ENCODE results near the gene GLIPR1L2.
"Not testable (repeated sequence)": the region's sequence is repeated elsewhere in the genome, so short reads cannot be mapped to it uniquely, and the experiment has no call there.

GLIPR1L2 gene

DNA sequence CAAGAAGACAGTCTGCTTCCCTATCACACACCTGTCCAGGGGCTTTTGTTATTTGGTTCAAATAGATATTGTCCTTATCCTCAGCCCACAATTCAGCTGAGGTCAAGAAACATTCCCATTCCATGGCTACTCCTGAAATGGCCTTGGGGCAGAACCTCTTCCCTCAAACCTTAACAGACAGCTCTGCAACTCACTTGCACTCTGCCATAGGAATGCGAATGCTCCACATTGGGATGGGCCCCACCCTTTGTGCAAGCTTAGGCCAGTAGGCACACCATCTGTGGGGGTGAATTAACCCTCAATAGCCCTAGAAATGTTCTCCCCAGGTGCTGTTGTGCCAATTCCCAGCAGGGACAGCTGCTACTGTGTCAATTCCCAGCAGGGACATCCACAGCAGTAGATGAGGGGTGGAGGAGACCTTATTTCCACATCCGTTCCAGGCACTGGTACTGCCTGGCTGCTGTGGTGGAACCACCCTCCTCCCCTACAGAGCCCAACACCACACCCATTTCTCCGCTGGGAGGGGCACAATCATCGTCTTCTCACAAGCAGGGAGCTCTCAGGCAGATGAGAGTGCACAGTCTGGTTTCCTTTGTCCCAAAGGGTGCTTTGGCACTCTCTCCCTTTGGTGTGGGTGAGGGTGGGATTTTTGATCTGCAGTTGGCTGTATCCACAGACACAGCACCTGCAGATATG lies 47.3 kb downstream of the GLIPR1L2 start:
- DNase-seq, result peak; percentile 6 to 19

DNA sequence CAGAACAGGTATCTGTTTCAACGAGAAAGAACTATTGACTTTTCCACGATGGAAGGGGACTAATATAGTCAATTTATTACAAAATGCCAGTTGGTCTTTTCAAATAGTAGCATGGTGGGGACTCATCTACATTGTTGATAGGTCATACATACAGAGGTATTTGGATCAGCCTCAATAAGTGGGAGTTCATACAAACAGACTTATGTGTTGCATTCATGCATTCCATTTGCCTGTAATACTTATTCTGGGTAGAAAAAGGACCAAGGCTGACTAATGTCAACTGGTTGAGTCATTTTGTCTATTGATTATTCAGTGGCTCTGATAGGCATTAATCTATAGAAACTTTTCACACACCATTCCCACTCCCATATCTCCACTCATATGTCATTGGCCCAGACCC lies 48.2 kb downstream of the GLIPR1L2 start:
- DNase-seq, result no peak

DNA sequence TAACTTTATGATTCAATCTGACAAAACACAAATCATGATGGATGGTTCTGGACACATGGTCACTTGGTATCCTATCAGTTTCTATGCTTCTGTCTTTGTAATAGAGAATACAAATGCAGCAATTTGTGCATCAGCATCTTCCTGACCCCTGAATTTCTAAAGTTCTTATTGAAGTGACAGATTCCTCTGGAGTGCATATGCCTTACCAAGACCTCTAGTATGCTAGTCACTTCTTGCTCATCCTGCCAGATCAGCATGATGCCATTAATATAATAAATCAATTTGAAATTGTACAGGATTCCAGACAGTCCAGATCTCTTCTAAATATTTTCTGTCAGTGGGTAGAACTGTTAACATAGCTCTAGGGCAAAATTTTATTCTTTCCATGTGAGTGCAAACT lies 49.0 kb downstream of the GLIPR1L2 start:
- DNase-seq, result no peak

DNA sequence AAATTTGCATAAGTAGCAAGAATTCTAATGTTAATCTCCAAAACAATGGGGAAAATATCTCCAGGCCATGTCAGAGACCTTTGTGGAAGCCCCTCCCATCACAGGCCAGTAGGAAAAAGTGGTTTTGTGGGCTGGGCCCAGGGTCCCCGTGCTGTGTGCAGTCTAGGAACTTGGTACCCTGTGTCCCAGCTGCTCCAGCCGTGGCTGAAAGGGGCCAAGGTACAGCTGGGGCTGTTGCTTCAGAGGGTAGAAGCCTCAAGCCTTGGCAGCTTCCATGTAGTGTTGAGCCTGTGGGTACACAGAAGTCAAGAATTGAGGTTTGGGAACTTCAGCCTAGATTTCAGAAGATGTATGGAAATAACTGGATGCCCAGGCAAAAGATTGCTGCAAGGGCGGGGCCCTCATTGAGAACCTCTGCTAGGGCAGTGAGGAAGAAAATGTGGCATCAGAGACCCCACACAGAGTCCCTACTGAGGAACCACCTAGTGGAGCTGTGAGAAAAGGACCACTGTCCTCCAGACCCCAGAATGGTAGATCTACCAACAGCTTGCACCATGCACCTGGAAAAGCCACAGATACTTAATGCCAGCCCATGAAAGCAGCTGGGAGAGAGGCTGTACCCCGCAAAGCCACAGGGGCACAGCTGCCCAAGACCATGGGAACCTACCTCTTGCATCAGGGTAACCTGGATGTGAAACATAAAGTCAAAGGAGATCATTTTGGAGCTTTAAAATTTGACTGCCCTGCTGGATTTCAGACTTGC lies 51.0 kb downstream of the GLIPR1L2 start:
- not testable (repeated sequence) for DNase-seq

DNA sequence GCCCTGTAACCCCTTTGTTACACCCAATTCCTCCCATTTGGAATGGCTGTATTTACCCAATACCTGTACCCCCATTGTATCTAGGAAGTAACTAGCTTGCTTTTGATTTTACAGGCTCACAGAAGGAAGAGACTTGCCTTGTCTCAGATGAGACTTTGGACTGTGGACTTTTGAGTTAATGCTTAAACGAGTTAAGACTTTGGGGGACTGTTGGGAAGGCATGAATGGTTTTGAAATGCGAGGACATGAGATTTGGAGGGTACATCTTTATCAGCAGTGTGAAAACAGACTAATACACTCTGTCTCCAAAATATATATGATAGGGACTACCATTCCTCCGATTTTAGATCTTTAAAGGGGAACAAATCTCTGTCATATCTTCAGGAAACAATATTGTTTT lies 51.6 kb downstream of the GLIPR1L2 start:
- not testable (repeated sequence) for DNase-seq

DNA sequence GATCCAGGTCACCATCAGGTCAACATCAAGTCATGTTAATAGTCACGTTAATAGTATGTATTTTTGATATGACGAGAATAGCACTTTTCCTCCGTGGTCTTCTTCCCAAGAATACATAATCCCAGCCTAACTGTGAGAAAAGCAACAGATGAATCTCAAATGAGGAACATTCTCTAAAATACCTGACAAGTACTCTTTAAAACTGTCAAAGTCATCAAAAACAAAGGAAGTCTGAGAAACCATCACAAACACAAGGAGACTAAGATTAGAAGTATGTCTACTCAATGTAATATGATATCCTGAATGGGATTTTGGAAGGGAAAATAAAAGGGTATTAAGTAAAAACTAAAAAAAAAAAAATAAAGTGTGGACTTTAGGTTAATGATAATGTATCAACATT lies 52.8 kb downstream of the GLIPR1L2 start:
- DNase-seq, result no peak

DNA sequence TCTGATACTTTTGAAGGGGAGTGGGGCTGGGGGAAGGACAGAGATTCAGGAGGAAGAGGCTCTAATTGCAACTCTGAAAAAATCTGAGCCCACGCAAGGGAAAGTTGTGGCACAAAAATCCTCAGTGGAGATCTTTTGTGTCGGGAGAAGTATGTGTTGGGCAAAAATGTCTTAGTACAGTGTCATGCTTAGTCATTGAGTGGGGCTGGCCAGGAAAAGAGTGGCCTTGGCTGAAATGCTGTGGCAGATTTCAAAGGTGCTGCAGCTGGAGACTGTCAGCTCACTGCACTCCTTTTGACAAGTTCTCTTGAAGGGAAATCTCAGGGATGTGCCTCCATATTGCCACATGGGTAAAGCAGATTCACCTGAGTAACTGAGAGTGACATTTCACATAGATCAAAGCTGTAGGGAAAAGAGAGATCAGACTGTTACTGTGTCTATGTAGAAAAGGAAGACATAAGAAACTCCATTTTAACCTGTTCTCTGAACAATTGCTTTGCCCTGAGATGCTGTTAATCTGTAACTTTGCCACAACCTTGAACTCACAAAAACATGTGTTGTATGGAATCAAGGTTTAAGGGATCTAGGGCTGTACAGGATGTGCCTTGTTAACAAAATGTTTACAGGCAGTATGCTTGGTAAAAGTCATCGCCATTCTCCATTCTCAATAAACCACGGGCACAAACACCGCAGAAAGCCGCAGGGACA lies 53.7 kb downstream of the GLIPR1L2 start:
- no peak for DNase-seq

DNA sequence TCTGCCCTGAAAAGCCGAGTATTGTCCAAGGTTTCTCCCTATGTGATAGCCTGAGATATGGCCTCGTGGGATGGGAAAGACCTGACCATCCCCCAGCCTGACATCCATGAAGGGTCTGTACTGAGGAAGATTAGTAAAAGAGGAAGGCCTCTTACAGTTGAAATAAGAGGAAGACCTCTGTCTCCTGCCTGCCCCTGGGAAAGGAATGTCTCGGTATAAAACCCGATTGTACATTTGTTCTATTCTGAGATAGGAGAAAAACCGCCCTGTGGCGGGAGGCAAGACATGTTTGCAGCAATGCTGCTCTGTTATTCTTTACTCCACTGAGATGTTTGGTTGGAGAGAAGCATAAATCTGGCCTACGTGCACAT lies 54.2 kb downstream of the GLIPR1L2 start:
- not testable (repeated sequence) for DNase-seq

DNA sequence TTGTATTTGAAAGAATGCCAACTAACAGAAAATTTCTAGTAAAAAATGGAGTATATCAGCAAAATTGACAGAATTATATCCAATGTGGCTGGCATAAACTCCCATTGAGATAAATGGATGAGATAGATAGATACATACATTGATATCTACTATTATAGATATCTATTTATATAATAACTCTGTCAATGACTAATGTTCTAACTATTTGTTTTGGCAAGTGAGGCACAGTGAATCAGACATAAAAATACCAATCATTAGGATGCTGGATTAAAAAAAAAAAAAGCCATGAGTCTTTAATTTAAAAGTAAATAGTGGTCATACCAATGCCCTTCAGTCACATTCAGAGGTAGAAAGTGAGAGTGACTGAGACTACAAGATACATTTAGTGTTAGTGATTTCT lies 56.0 kb downstream of the GLIPR1L2 start:
- no peak for DNase-seq

DNA sequence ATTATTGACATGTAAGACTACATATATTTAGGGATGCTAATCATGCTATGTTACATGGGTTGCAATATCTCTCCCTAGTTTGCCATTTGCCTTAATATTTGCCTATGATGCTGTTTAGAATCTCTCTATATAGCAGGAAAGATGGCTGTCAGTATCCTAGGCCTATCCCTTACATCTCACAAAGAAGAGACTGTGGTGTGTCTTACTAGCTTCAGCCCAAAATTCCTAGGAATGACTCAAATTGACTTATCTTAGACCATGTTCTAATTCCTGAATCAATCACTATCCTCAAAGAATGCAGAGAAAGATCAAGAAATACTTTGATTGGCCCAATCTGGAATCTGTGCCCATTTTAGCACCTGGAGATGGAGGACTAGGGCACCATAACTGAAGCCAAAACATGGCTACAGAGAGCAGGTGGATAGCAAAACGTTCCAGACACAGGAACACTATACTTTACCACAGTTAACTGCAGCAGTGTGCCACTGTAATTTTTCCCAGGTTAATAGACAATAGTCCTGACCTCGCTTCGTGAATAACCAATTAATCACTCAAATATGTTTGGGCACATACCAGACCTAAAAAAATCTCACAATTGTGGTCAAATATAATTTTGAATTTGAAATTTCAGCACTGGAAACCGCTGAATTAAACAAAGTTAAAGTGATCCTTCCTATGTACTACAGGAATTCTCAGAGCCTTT lies 57.0 kb downstream of the GLIPR1L2 start:
- no peak for DNase-seq

DNA sequence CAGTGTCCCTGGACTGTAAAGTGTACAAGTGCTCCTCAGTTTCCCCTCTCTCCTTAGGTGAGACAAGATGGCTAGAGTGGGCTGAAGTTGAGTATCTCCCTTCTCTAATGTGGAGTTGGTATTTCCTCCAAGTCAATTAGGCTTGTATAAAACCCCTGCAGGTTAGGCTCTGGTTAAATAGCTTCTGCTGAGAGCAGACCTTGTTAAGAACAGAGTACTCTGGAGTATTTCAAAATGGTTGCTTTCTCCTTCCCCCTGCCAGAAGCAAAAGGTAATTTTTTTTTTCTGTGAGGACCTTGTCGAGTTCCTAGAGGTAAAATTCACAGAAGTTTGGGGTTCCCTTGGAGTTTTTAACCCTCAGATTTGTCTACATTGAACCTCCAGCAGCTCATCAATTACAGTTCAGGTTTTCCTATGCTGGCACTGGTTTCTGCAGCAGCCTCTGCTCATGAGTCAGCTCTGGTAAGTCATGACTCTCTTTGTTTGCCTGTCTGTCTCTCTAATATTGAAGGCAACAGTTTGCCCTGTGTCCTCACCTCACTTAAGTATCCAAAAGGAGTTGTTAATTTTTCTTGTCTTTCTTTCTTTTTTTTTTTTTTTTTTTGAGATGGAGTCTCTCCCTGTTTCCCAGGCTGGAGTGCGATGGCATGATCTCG lies 61.9 kb downstream of the GLIPR1L2 start:
- DNase-seq, result no peak

DNA sequence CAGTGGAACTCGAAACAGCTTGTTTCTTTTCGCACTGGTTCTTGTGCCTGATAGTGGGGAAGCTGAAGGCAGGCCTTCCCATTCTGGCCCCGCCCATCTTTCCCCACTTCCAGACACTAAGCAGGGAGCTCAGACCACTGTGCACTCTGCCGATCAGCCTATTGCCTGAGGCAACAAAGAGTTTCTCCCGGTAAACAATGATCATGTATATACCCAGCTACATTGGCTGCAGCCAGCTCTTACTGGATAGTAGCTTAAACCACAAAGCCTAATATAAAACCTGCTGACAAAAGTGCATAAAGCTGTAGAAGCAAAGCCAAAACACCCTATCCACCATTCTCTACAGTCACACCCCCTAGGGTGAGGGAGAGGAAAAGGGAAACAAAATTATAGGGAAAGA lies 65.0 kb downstream of the GLIPR1L2 start:
- DNase-seq, result no peak

DNA sequence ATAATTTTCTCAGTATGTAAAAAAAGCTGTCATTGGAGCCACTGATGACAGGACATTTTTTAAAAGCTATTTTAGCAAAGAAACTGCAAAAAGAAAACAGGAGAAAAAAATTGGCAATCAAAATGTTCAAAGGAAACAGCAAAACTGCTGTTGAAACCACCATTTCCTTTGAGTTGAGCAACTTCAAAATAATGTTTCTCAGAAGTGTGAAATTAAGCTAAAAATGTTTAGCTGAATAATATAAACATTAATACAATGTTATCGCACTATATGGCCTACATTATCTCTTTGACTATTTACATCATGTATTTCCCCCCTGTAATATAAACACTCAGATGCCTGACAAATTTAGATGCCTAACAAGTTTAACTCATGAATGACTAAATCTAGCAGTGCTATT lies 66.3 kb downstream of the GLIPR1L2 start:
- no peak for DNase-seq

DNA sequence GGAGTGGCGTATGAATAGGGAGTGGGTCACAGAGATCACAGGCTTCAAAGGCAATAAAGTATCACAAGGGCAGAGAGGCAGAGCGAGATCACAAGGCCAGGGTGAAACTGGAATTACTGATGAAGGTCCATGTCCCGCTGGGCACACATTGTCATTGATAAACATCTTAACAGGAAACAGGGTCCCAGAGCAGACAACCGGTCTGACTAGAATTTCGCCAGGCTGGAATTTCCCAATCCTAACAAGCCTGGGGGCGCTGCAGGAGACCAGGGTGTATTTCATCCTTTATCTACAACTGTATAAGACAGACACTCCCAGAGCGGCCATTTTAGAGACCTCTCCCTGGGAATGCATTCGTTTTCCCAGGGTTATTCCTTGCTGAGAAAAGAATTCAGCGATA lies 67.0 kb downstream of the GLIPR1L2 start:
- not testable (repeated sequence) for DNase-seq

DNA sequence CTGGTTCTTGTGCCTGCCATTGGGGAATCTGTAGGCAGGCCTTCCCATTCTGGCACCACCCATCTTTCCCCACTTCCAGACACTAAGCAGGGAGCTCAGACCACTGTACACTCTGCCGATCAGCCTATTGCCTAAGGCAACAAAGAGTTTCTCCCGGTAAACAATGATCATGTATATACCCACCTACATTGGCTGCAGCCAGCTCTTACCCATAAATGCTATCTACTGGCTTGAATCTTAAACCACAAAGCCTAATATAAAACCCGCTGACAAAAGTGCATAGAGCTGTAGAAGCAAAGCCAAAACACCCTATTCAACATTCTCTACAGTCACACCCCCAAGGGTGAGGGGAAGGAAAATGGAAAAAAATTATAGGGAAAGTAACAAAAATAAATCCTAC lies 68.9 kb downstream of the GLIPR1L2 start:
- DNase-seq, result no peak

DNA sequence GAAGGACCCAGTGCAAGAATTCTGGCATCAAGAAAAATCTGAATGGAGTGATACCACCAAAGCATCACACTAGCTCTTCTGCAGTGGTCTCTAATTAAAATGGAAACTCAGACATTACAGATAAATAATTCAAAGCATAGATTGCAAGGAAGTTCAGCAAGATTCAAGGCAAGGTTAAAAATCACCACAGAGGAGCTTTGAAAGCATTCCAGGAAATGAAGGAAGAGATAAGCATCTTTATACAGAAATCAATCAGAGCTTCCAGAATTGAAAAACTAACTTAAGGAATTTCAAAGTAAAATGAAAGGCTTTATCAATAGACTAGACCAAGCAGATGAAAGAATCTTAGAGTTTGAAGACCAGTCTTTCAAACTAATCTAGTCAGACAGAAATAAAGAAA lies 69.3 kb downstream of the GLIPR1L2 start:
- no peak for DNase-seq

DNA sequence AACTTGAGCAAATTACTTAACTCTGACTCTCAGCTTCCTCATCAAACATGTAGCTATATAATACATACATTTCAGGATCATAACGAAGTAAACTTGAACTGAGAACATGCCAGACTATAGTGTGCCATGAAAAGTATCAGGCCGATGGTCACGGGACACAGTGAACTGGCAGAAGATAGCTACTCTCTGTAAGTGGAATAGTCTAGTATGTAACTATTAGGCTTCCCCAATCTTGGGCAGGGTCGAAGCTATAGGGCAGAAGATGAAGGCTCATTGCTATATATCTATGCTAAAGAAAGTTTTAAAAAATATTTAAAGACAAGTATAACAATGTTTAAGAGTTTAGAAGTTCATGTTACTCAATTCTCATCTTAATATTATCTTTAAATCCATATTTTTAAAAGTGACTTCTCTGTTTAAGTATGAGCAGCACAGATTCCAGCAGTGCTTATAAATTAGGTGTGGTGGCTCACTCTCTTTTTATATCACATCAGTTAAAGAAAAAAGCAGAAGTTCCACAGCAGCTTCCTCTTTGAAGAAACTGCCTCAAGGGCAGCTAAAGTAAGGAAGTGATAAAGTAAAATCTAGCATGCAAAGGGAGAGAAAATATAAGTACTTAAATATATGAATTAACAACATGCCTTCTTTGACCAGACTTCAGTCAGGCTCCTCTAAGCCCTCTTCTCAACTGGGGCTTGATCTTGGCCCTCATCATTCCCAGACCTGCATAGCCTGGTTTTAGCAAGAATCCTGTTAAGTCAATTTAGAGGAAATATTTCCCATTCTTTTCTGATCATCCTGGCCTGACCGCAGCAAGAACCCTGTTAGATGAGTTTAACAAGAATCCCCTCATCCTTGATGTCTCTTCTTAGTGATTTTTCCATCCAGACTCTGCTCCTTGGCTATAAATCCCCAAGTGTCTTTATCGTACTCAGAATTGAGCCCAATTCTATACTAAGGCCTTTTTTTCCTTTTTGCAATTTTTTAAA lies 81.3 kb downstream of the GLIPR1L2 start:
- no peak for DNase-seq

DNA sequence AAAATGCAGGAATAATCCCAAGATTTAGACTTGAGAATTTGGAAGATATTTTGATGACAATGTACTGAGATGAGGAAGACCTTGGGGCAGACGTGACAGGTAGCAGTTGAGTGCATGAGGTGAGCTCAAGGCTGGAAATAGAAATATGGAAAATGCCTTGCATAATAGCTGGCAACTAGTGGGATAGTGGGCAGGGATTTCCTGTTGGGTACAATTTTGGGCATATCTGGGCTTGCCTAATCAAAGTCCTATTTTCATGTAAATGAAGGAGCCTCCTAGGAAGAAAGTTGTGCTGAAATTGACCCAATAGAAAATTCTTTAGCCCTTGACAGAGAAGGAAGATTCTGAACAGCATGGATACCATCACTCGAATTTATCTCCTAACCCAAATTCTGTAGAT lies 83.2 kb downstream of the GLIPR1L2 start:
- no peak for DNase-seq

DNA sequence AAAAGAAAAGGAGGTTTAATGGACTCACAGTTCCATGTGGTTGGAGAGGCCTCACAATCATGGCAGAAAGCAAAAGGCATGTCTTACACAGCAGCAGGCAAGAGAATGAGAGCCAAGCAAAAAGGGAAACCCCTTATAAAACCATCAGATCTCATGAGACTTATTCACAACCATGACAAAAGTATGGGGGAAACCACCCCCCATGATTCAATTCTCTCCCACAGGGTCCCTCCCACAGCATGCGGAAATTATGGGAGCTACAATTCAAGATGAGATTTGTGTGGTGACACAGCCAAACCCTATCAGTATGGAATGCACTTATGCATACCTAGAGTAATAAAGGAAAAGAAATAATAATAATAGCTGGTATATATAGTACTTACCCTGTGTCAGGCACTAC lies 85.2 kb downstream of the GLIPR1L2 start:
- peak; percentile 40 to 65 for DNase-seq

DNA sequence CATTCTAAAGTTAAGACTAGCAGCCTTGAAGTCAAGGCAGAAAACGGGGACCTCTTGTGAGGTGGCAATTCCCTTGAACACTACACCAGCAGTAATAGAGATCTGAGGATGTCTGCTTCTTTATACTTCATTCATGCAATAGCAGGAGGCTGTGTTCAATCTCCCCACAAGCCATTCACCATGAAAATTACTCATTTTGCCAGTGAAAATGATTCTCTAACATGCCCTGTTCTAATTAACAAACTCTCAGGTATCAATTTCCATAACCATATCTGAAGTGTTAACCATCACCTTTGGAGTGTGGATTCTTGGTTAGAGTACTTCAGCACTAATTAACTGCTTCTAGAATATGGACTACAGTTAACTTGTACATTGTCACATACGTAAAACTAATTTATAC lies 86.2 kb downstream of the GLIPR1L2 start:
- no peak for DNase-seq

DNA sequence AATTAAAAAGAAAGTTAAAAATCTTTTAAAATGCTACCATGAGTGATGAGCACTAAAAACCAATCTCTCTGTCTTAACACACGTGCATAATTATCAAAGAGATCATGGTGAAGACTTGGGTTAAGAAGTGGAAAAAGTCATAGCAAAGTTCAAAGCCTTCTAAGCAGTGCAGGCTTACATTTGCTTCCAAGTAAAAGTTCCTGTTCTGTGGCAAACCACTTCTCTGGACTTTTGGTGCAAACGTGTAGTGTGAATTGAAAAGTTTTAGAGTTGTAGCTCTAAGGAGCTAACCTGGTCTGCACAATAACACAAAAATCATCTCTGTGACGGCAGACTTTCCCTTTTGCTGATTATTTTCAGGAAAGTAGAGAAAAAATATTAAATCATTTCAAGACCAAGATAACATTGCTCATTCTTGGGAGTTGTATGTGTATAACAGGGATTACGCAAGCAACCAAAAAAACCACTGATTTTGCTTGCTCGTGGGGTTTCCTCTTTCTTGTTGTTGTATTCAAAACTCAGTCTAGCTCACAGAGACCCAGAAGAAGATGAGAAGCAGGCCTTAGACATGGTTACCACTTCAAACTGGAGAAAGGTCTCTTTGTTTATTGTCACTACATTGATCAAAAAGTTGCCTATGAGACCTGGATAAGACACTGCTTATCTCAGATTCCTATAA lies 87.4 kb downstream of the GLIPR1L2 start:
- no peak for DNase-seq

All from activated CD4-positive, alpha-beta T cell treated with anti-CD3 and anti-CD28 coated beads, Interleukin-2, amount 50 U/mL, for 48 hours (primary cell).